Panc1 (cell line): ENCODE measurements around the gene CDK14. TPM values are rescaled to one million over a fixed set of nuclear protein-coding genes. Genes with fewer than 3 reads are reported as not detected.

Source experiments
- ATAC-seq: fragments of 200-7000 bp; cut with Tn5 transposase; 2 replicates; pipeline ENCODE4 v1.9.1; 2020; ENCODE audit warnings: mild to moderate bottlenecking, moderate library complexity
- BruUV-seq: library from RNA; stranded (reverse); fragments of 400-500 nt; replicated peaks from 2 replicates; lab custom pipeline; 2021; lab: Mats Ljungman, UMichigan
- CTCF ChIA-PET: fragments of 300-600 bp; sonication (Branson Sonifier 250); formaldehyde crosslinking; loops from one replicate; lab custom pipeline; 2022; ENCODE audit warnings: antibody characterized with exemption; lab: Charles Lee
- POLR2A ChIA-PET: fragments of 300-600 bp; sonication (Branson Sonifier 250); formaldehyde crosslinking; loops from one replicate; lab custom pipeline; 2022; ENCODE audit warnings: antibody characterized with exemption; lab: Charles Lee
- DNase-seq: peaks from one replicate; pipeline ENCODE4 v3.0.0-alpha.2; 2010; ENCODE audit warnings: low read depth, low spot score
- H3K27ac ChIP-seq: 2 replicates; pipeline ENCODE4 v1.5.1; 2011; ENCODE audit warnings: mild to moderate bottlenecking, low read length, inconsistent platforms
- H3K27me3 ChIP-seq: fragments of 200-500 bp; sonication (Bioruptor generic); 2 replicates; pipeline ENCODE4 v1.6.0; 2014; ENCODE audit warnings: low read length, inconsistent platforms; ENCODE audit not compliant: control insufficient read depth, insufficient read depth
- H3K36me3 ChIP-seq: fragments of 200-500 bp; sonication (Bioruptor generic); 2 replicates; pipeline ENCODE4 v1.5.1; 2014; ENCODE audit warnings: inconsistent platforms, mild to moderate bottlenecking, low read length, moderate library complexity; ENCODE audit not compliant: control insufficient read depth, insufficient read depth
- H3K4me1 ChIP-seq: 2 replicates; pipeline ENCODE4 v1.5.1; 2011; ENCODE audit warnings: inconsistent platforms, mild to moderate bottlenecking, low read length, moderate library complexity; ENCODE audit not compliant: control insufficient read depth, insufficient read depth
- H3K4me3 ChIP-seq, 2 experiments: 2 replicates each; pipeline ENCODE4 v1.5.1; 2011 to 2012; ENCODE audit warnings: low read depth in 2 of 2, low read length in 2 of 2, mild to moderate bottlenecking in 2 of 2, inconsistent platforms in 1 of 2, moderate library complexity in 1 of 2
- H3K9me3 ChIP-seq: fragments of 200-500 bp; sonication (Bioruptor generic); 2 replicates; pipeline ENCODE4 v1.5.1; 2014; ENCODE audit warnings: low read depth, mild to moderate bottlenecking, inconsistent platforms, low read length, moderate library complexity; ENCODE audit not compliant: control insufficient read depth, insufficient read depth
- POLR2AphosphoS5 ChIP-seq: IDR thresholded peaks from 2 replicates; pipeline ENCODE4 v1.6.1; 2012; ENCODE audit warnings: mild to moderate bottlenecking, low read depth, low read length, moderate library complexity
- SIN3A ChIP-seq: IDR thresholded peaks from 2 replicates; pipeline ENCODE4 v1.6.1; 2012; ENCODE audit warnings: low read depth, mild to moderate bottlenecking, low read length, moderate library complexity, borderline replicate concordance; ENCODE audit not compliant: insufficient read depth
- TCF7L2 ChIP-seq: IDR thresholded peaks from 2 replicates; pipeline ENCODE4 v1.6.1; 2011; ENCODE audit warnings: mild to moderate bottlenecking, low read depth, low read length, inconsistent platforms
- in situ Hi-C: cut with HindIII; loops from 2 replicates; pipeline ENCODE4 v1.10.0; 2016; ENCODE audit warnings: low sequenced_read_pairs, low pct_unique_long_range_greater_than_20kb
- intact Hi-C: fragments of 100-400 bp; cut with micrococcal nuclease; formaldehyde crosslinking; loops from one replicate; pipeline ENCODE4 v1.10.0; 2022; ENCODE audit not compliant: unreplicated experiment
- total RNA-seq: library from RNA; stranded (reverse); gene quantifications from one replicate; pipeline ENCODE4 v1.2.1, GENCODE V29; 2021; ENCODE audit not compliant: unreplicated experiment
- TF ChIP-seq, protein P1 (sequence below), 2 experiments: IDR thresholded peaks; 2 replicates each; pipeline ENCODE4 v1.6.1; 2011 to 2012; ENCODE audit warnings: low read depth in 2 of 2, control low read depth in 1 of 2, low read length in 1 of 2, mild to moderate bottlenecking in 1 of 2, moderate library complexity in 1 of 2; ENCODE audit not compliant: insufficient read depth in 1 of 2
- TF ChIP-seq, protein P2 (sequence below): fragments of 450-650 bp; IDR thresholded peaks from 2 replicates; pipeline ENCODE4 v1.5.1; 2017; ENCODE audit warnings: mild to moderate bottlenecking

The CDK14 gene
- total RNA-seq, 1 experiment from 2014 or later = 3.0 TPM

DNA sequence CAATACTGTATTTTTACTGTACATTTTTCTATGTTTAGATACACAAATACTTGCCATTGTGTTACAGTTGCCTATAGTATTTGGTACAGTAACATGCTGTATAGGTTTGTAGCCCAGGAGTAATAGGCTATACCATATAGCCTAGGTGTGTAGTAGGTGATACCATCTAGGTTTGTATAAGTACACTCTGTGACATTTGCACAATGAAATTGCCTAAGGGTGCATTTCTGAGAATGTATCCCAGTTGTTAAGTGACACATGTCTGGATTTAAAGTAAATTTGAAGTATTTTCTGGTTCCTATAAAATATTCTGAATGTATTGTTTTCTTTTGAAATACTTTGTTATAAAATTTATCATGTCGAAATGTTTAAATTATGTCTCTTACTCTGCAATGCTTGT lies 7.2 kb downstream of the CDK14 start:
- no peaks in the 10 kb centered on the region for H3K36me3 ChIP-seq
- DNase-seq (no peak), ATAC-seq (no peak)
- no peak overlapping the region for H3K27ac ChIP-seq
- H3K27me3 ChIP-seq = 0 out of 2 replicates have a peak, but pooled peaks cover 2% of the 10 kb centered on the region
- no peak overlapping the region for H3K4me3 ChIP-seq
- H3K9me3 ChIP-seq = no peaks in the 10 kb centered on the region
- intact Hi-C loops = no loop called here
- POLR2A ChIA-PET = no interaction called here
- CTCF ChIA-PET = no interaction called here
- in situ Hi-C loops = no loop called here
- BruUV-seq = no TSS peak
- no peaks in the 10 kb centered on the region for H3K4me1 ChIP-seq
- TF ChIP-seq SIN3A = no peak
- TF ChIP-seq, protein P1, sequence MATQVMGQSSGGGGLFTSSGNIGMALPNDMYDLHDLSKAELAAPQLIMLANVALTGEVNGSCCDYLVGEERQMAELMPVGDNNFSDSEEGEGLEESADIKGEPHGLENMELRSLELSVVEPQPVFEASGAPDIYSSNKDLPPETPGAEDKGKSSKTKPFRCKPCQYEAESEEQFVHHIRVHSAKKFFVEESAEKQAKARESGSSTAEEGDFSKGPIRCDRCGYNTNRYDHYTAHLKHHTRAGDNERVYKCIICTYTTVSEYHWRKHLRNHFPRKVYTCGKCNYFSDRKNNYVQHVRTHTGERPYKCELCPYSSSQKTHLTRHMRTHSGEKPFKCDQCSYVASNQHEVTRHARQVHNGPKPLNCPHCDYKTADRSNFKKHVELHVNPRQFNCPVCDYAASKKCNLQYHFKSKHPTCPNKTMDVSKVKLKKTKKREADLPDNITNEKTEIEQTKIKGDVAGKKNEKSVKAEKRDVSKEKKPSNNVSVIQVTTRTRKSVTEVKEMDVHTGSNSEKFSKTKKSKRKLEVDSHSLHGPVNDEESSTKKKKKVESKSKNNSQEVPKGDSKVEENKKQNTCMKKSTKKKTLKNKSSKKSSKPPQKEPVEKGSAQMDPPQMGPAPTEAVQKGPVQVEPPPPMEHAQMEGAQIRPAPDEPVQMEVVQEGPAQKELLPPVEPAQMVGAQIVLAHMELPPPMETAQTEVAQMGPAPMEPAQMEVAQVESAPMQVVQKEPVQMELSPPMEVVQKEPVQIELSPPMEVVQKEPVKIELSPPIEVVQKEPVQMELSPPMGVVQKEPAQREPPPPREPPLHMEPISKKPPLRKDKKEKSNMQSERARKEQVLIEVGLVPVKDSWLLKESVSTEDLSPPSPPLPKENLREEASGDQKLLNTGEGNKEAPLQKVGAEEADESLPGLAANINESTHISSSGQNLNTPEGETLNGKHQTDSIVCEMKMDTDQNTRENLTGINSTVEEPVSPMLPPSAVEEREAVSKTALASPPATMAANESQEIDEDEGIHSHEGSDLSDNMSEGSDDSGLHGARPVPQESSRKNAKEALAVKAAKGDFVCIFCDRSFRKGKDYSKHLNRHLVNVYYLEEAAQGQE (IDR thresholded peaks at IDR 0.05; ENCODE audit: insufficient read depth in 1 of 2, low read depth in 2 of 2, low read length in 1 of 2) = no peak

DNA sequence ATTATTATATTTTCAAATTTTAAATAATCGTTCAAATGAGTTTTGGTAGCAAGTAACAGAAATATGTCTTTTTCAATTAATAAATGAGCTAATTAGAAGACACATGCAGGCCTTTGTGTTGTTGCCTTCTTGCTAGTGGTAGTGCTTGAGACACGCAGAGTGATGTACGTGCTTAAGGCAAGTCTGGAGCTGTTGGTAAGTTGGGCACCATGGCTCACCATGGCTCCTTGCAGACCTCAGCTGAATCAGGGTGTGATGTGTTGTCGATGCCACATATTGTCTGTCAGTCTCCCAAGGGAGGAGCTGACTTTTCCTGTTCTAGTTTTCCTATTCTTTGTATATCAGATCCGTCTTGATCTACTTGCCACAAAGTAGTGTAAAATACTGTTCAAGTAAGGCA lies 8.3 kb downstream of the CDK14 start:
- intact Hi-C loops (no loop called here), in situ Hi-C loops (no loop called here)
- Histone ChIP-seq H3K4me1 (no peaks in the 10 kb centered on the region), H3K4me3 (no peak overlapping the region), H3K9me3 (no peaks in the 10 kb centered on the region), H3K36me3 (no peaks in the 10 kb centered on the region), H3K27ac (no peak overlapping the region), H3K27me3 (0 out of 2 replicates have a peak, but pooled peaks cover 2% of the 10 kb centered on the region)
- no peak for DNase-seq
- no TSS peak for BruUV-seq
- TF ChIP-seq, protein P1 (IDR thresholded peaks at IDR 0.05; ENCODE audit: insufficient read depth in 1 of 2, low read depth in 2 of 2, low read length in 1 of 2) = no peak
- TF ChIP-seq, protein P2, sequence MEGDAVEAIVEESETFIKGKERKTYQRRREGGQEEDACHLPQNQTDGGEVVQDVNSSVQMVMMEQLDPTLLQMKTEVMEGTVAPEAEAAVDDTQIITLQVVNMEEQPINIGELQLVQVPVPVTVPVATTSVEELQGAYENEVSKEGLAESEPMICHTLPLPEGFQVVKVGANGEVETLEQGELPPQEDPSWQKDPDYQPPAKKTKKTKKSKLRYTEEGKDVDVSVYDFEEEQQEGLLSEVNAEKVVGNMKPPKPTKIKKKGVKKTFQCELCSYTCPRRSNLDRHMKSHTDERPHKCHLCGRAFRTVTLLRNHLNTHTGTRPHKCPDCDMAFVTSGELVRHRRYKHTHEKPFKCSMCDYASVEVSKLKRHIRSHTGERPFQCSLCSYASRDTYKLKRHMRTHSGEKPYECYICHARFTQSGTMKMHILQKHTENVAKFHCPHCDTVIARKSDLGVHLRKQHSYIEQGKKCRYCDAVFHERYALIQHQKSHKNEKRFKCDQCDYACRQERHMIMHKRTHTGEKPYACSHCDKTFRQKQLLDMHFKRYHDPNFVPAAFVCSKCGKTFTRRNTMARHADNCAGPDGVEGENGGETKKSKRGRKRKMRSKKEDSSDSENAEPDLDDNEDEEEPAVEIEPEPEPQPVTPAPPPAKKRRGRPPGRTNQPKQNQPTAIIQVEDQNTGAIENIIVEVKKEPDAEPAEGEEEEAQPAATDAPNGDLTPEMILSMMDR = no peak
- TF ChIP-seq TCF7L2 (no peak), POLR2AphosphoS5 (no peak), SIN3A (no peak)
- CTCF ChIA-PET = no interaction called here
- no peak for ATAC-seq
- POLR2A ChIA-PET = interaction anchor here (0.7 kb wide), 1 partner anchor 70 kb away, joined by 3 read pairs; no protein-coding TSS in a partner anchor
